Liver (tissue), 3 donors: ENCODE data around the gene TOR1A.

Experiments used
- EGR1 ChIP-seq, 2 donors: IDR thresholded peaks; 2 replicates each; pipeline ENCODE4 v1.6.1; 2016 to 2018; ENCODE audit warnings: antibody characterized with exemption in 2 of 2, low read depth in 2 of 2
- FOXA1 ChIP-seq: IDR thresholded peaks from 2 replicates; pipeline ENCODE4 v1.6.1; 2016; ENCODE audit warnings: antibody characterized with exemption
- GABPA ChIP-seq, 2 donors: IDR thresholded peaks in 1 of 2; conservative IDR thresholded peaks in 1 of 2; 2 replicates each; pipeline ENCODE4 v1.6.1; 2016; ENCODE audit warnings: antibody characterized with exemption in 2 of 2, mild to moderate bottlenecking in 1 of 2, moderate library complexity in 1 of 2
- HNF4G ChIP-seq: IDR thresholded peaks from 2 replicates; pipeline ENCODE4 v1.6.1; 2016; ENCODE audit warnings: antibody characterized with exemption
- JUND ChIP-seq, 2 donors: IDR thresholded peaks; 2 replicates each; pipeline ENCODE4 v1.6.1; 2016; ENCODE audit warnings: antibody characterized with exemption in 2 of 2
- MAX ChIP-seq: IDR thresholded peaks from 2 replicates; pipeline ENCODE4 v1.6.1; 2016; ENCODE audit warnings: antibody characterized with exemption
- RAD21 ChIP-seq, 2 donors: IDR thresholded peaks; 2 replicates each; pipeline ENCODE4 v1.6.1; 2016; ENCODE audit warnings: antibody characterized with exemption in 2 of 2, mild to moderate bottlenecking in 2 of 2
- REST ChIP-seq: IDR thresholded peaks from 2 replicates; pipeline ENCODE4 v1.6.1; 2016; ENCODE audit warnings: antibody characterized with exemption, mild to moderate bottlenecking
- RXRA ChIP-seq, 2 donors: IDR thresholded peaks; 2 replicates each; pipeline ENCODE4 v1.6.1; 2017 to 2018; ENCODE audit warnings: antibody characterized with exemption in 2 of 2, mild to moderate bottlenecking in 1 of 2
- SP1 ChIP-seq: IDR thresholded peaks from 2 replicates; pipeline ENCODE4 v1.6.1; 2018; ENCODE audit warnings: antibody characterized with exemption, mild to moderate bottlenecking
- TAF1 ChIP-seq: conservative IDR thresholded peaks from 2 replicates; pipeline ENCODE4 v1.6.1; 2016; ENCODE audit warnings: antibody characterized with exemption, mild to moderate bottlenecking
- YY1 ChIP-seq: IDR thresholded peaks from 2 replicates; pipeline ENCODE4 v1.6.1; 2016; ENCODE audit warnings: antibody characterized with exemption, mild to moderate bottlenecking
- TF ChIP-seq, protein P1 (sequence below): fragments of 150-350 bp; IDR thresholded peaks from 2 replicates; pipeline ENCODE4 v1.5.1; 2017; ENCODE audit warnings: improper control_type of control experiment, low read depth, low read length; ENCODE audit not compliant: missing input control
- TF ChIP-seq, protein P2 (sequence below): IDR thresholded peaks from 2 replicates; pipeline ENCODE4 v1.6.1; 2016; ENCODE audit warnings: antibody characterized with exemption
- donor health status: healthy.
- donor health status: healthy.

DNA sequence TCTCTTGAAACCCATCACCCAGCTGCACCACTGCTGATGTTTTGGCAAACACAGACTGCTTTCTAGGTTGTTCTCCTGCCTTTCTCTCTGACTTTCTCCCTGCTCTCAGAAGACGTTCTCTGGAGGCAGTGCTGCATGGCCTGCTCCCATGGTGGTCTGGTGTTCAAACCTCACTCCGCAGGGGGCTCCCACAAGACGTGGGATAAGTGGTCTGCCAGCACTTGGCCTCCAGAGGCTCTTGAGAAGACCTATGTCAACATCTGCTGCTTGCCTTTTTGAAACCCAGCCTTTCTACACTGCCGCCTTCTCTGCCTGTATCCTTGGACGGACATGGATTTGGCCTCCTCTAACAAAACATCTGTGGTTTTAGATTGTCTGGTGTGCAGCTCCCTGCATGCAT is 27.9 kb upstream of the TOR1A start:
- no peak for TF ChIP-seq MAX
- TF ChIP-seq REST = no peak
- TF ChIP-seq EGR1 (IDR thresholded peaks at IDR 0.05; ENCODE audit: low read depth in 2 of 2) = no peak
- TF ChIP-seq, protein P1, sequence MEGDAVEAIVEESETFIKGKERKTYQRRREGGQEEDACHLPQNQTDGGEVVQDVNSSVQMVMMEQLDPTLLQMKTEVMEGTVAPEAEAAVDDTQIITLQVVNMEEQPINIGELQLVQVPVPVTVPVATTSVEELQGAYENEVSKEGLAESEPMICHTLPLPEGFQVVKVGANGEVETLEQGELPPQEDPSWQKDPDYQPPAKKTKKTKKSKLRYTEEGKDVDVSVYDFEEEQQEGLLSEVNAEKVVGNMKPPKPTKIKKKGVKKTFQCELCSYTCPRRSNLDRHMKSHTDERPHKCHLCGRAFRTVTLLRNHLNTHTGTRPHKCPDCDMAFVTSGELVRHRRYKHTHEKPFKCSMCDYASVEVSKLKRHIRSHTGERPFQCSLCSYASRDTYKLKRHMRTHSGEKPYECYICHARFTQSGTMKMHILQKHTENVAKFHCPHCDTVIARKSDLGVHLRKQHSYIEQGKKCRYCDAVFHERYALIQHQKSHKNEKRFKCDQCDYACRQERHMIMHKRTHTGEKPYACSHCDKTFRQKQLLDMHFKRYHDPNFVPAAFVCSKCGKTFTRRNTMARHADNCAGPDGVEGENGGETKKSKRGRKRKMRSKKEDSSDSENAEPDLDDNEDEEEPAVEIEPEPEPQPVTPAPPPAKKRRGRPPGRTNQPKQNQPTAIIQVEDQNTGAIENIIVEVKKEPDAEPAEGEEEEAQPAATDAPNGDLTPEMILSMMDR = no peak
- TF ChIP-seq GABPA (IDR thresholded peaks at IDR 0.05 in 1 of 2, conservative IDR thresholded peaks at IDR 0.05 in 1 of 2) = no peak
- no peak for TF ChIP-seq RXRA (IDR thresholded peaks at IDR 0.05)
- no peak for TF ChIP-seq TAF1
- no peak for TF ChIP-seq YY1
- no peak for TF ChIP-seq JUND (IDR thresholded peaks at IDR 0.05)
- TF ChIP-seq RAD21 (IDR thresholded peaks at IDR 0.05) = no peak
- TF ChIP-seq, protein P2, sequence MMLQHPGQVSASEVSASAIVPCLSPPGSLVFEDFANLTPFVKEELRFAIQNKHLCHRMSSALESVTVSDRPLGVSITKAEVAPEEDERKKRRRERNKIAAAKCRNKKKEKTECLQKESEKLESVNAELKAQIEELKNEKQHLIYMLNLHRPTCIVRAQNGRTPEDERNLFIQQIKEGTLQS = no peak
- no peak for TF ChIP-seq SP1
- TF ChIP-seq HNF4G = no peak
- TF ChIP-seq FOXA1 = no peak
